ENCODE data around the gene ITGB1BP1. TPM values are rescaled to one million over a fixed set of nuclear protein-coding genes. Genes with fewer than 3 reads are reported as not detected.

The ITGB1BP1 gene
- total and polyA plus RNA-seq, 8 donors = 10.8 to 55.4 (median 22.7) TPM

GRCh38 chr2:9382604-9383235 lies 40.6 kb downstream of the ITGB1BP1 start:
- FAIRE-seq (no peak), DNase-seq (no peak), ATAC-seq (no peak)
- no peaks in the 10 kb centered on the region for H3K36me3 ChIP-seq
- no peaks in the 10 kb centered on the region for H3K4me1 ChIP-seq
- no peak for TF ChIP-seq CTCF (IDR thresholded peaks at IDR 0.05)
- no peak overlapping the region for H3K4me3 ChIP-seq
- intact Hi-C loops (cut with DNase I) = no loop called here
- H3K27ac ChIP-seq = no peak overlapping the region
- H3K27me3 ChIP-seq = no peaks in the 10 kb centered on the region
- 95 to 97% methylated on average over 6 of the region's 6 CpGs for WGBS, 2 donors
- no peaks in the 10 kb centered on the region for H3K9me3 ChIP-seq

- FAIRE-seq = no peak
- WGBS, 2 donors = 87 to 91% methylated on average over 18 of the region's 18 CpGs
- H3K4me1 ChIP-seq = no peaks in the 10 kb centered on the region
- H3K27me3 ChIP-seq = no peaks in the 10 kb centered on the region
- intact Hi-C loops (cut with DNase I) = no loop called here
- peak overlapping the region in 2 of 4 donors; percentile 10 to 37 for H3K27ac ChIP-seq
- TF ChIP-seq CTCF (IDR thresholded peaks at IDR 0.05) = no peak
- DNase-seq = peak in 2 of 6 donors; percentile 21 to 35
- H3K9me3 ChIP-seq = no peaks in the 10 kb centered on the region
- peak; percentile 31 to 72 (median 68) for ATAC-seq
- no peak overlapping the region for H3K4me3 ChIP-seq
- H3K36me3 ChIP-seq = no peaks in the 10 kb centered on the region
Observed at GRCh38 chr2:9380702-9381628, 42.4 kb downstream of the ITGB1BP1 start.

- H3K4me3 ChIP-seq = no peak overlapping the region
- ATAC-seq (no peak), DNase-seq (no peak), FAIRE-seq (no peak)
- no peak for TF ChIP-seq CTCF (IDR thresholded peaks at IDR 0.05)
- no peaks in the 10 kb centered on the region for H3K27me3 ChIP-seq
- H3K9me3 ChIP-seq = no peaks in the 10 kb centered on the region
- 94 to 99% methylated on average over 5 of the region's 5 CpGs for WGBS, 2 donors
- no peaks in the 10 kb centered on the region for H3K4me1 ChIP-seq
- intact Hi-C loops (cut with DNase I) = no loop called here
- no peak overlapping the region for H3K27ac ChIP-seq
- H3K36me3 ChIP-seq = no peaks in the 10 kb centered on the region
Observed at GRCh38 chr2:9379391-9379755, 44.0 kb downstream of the ITGB1BP1 start.

- no peak for TF ChIP-seq CTCF (IDR thresholded peaks at IDR 0.05)
- Histone ChIP-seq H3K27me3 (no peaks in the 10 kb centered on the region), H3K36me3 (no peaks in the 10 kb centered on the region), H3K27ac (no peak overlapping the region), H3K4me3 (no peak overlapping the region), H3K9me3 (no peaks in the 10 kb centered on the region), H3K4me1 (no peaks in the 10 kb centered on the region)
- DNase-seq (peak in 2 of 6 donors; percentile 17 to 21), FAIRE-seq (no peak), ATAC-seq (peak in 3 of 4 donors; percentile 45 to 67 (median 52))
- intact Hi-C loops (cut with DNase I) = no loop called here
- WGBS, 2 donors = 90 to 91% methylated on average over 30 of the region's 30 CpGs
Observed at GRCh38 chr2:9378433-9379390, 44.6 kb downstream of the ITGB1BP1 start.

Data from pancreas (tissue), 10 donors.